HuH-7.5 (cell line): Measurements from ENCODE around the gene CALML3.

Source experiments
- DNase-seq: peaks from one replicate; pipeline ENCODE4 v3.0.0; 2011; ENCODE audit warnings: low spot score

Gene CALML3

DNA sequence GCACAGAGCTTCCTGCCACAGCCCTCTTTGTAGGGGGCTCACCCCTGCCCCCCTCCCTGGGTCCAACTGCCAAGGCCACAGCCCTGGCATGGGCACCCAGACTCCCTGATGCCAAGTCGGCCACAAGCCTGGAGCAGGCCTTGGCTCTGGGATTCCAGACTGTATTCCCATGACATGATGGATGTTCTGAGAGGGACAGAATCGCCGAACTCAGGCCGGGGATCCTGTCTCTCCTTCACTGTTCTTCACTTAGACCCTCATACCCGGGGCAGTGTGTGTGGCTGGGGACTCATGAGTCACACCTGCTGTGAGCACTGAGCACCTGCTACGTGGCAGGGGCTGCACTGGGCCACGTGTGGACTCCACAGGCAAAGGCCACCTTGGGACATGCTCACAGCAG lies 33.3 kb upstream of the CALML3 start:
- no peak for DNase-seq

DNA sequence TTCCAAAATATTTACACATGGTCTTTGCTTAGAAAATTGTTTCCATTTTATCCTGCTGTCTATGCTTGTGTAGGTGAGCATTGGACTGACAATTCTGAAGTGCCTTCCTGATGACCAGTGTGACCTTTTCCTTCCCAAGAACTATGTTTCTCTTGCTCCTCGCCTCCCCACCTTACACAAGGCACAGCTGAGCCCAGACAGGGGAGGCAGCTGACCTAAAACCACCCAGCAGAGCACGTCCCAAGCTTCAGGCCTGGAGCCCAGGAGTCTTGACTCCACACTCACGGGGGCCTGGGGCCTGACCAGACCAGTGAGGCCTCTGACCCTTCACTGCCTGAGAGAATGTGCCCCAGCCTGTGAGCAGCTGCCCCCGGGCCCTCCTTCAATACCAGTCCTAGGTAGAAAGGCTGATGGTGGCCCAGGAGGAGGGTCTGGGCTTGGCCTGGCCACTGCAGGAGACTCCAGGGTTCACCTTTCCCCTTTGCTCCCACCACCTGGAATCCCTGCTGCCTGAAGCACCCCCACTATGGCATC lies 32.4 kb upstream of the CALML3 start:
- DNase-seq: no peak

DNA sequence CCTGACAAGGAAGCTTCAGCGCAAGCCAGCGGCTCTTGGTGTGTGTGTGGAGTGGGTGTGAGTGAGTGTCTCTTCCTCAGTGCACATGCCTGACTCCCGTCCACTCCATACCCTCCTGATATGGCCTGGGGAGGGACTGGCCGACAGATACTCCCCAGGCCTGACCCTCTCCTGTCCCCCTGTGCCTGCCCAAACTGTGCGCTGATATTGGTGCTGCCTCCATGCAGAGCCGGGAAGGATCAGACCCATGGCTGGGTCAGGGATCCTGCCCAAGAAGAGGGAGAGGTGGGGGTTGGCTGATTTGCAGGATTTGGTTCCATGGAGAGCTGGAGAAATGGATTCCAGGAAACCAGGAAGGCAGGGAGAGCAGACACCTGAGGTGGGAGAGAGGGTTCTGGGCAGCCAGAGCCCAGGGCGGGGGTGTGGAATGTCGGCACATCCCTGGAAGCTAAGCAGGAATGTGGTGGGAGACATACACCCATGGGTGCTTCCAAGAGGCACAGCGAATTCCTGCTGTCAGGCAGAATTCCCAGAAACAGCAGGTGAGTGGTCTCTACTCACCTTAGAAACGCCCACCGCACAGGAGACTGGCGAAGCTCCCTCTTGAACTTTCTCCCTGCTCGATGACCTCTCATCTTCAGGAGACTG lies 31.7 kb upstream of the CALML3 start:
- DNase-seq: no peak

DNA sequence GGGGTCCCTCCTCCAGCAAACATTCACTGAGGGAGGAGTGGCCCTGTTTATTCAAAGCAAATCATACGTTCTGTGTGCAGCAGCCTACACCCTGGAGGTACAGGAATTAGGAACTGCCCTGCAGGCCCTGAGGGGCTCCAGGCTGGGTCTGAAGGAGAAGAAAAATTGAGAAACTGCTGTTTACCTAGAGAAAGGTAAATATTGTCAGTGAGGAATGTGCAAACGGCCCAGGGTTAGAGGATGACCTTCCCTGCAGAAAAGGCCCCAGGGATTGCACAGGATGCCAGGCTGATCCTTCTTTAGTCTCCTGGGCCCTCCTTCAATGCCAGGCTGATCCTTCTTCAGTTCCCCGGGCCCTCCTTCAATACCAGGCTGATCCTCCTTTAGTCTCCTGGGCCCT lies 31.1 kb upstream of the CALML3 start:
- DNase-seq: peak; percentile 95

DNA sequence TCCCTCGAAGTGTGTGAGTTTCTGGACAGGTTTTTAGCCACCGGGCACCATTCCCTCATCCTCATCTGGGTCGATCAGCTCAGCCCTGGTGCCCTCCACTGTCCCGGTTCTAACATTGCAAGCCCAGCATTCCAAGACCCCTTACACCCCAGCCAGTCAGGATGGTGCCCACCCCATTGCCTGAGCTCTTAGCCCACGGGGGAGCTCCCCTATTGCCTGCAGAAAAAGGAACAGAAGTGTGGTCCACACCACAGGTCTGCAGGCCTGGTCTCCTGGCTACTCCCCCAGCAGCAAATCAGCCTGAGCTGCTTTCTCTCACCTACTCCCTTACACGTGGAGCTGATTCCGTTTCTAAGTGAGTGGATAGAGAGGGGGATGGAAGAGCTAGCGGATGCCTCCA lies 30.1 kb upstream of the CALML3 start:
- no peak for DNase-seq

DNA sequence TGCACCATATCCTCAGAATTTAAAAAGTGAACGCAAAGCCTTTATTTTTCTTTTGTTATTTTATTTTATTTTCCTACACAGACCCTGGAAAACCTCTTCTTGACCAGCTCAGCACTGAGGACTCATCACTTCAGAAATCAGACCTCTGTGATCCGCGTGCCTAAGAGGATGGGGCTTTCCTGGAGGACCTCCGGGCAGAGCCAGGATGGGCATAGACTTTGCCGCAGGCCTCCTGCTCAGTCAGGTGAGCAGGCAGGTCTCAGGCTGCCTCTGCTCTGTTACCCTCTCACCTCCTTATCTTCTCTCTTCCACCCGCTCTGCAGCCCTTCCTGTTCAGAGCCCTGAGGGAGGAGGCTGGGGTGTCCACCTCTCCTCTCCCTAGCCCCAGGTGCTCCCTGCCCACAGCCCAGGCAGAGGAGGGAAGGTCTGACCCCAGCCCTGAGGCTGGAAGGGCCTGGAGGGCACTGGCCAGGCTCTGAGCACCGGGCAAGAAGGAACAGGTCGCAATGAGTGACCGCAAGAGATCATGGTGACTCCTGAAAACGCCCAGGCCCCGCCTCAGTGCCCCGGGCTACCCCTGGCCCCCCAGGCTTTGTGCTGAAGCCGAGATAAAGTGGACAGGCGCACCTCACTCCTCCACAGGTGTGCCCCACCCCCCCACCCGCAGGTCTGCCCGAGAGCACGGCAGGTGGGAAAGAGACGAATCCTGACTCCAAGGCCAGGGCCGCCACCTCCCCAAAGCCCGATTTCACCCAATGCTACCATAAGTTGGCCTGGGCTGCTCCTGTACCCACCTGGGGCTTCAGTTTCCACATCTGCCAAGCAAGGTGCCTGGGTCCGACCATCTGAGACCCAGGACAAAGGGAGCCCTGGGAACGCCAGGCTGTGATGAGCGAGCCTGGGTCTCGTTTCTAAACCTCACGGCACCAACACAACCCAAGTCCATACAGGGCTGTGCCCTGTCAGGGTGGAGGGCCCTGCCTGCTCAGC lies 28.2 kb upstream of the CALML3 start:
- no peak for DNase-seq

DNA sequence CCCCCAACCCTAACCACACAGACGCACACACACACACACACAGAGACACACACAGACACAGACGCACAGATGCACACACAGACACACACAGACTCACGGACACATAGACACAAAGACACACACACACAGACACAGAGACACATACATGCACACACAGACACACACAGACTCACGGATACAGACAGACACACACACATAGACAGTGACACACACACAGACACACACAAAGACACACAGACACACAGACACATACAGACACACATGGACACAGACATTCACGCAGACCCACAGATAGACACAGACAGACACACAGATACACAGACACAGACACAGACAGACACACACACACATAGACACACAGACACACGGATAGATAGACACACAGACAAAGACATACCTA lies 27.5 kb upstream of the CALML3 start:
- DNase-seq: no peak

DNA sequence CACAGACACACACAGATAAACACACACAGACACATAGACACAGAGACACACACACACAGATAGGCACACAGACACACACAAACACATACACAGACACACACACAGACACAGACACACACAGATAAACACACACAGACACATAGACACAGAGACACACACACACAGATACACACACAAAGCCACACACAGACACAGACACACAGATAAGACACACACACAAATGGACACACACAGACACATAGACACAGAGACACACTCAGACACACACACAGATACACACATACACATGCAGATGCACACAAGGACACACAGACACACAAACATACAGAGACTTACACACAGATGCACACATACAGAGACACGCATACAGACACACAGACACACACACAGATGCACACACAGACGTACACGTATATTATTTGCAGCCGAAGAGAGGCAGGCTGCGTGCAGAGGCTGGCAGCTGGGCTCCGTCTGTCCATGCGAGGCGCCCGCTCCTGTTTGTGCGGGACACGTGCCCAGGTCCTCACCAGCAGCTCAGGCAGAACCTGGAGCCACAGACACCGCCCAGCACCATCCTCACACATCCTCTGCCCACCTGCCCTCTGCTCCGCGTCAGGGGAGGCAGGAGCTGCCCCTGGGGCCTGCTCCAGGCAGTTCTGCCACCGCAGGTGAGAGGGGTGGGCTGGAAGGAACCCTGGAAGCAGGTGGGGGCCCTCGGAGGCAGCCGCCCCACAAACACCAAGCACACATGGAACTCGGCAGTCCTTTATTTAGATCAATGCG lies 26.6 kb upstream of the CALML3 start:
- no peak for DNase-seq

DNA sequence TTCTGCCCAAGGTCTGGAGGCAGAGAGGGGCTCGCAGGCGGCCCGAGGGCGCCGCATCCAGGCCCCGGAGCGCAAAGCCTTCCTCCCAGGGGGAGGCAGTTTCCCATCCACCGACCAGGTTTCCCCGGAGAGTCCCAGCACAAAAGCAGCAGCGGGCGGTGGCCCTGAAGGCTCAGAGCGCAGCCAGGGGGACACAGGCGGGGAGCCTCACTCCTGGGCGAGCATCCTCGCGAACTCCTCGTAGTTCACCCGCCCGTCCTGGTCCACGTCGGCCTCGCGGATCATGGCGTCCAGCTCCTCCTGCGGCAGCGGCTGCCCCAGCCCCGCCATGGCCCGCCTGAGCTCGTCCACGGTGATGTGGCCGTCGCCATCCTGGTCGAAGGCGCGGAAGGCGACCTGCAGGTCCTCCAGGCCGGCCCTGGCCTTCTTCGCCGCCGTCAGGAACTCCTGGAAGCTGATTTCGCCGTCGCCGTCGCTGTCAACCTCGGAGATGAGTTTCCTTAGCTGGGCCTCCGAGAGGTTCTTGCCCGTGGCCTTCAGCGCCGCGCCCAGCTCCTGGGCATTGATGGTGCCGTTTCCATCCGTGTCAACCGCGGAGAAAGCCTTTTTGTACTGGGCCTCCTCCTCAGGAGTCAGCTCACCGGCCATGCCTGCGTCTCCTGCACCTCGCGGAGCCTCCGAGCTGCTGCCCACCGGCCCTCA lies 25.8 kb upstream of the CALML3 start:
- no peak for DNase-seq

DNA sequence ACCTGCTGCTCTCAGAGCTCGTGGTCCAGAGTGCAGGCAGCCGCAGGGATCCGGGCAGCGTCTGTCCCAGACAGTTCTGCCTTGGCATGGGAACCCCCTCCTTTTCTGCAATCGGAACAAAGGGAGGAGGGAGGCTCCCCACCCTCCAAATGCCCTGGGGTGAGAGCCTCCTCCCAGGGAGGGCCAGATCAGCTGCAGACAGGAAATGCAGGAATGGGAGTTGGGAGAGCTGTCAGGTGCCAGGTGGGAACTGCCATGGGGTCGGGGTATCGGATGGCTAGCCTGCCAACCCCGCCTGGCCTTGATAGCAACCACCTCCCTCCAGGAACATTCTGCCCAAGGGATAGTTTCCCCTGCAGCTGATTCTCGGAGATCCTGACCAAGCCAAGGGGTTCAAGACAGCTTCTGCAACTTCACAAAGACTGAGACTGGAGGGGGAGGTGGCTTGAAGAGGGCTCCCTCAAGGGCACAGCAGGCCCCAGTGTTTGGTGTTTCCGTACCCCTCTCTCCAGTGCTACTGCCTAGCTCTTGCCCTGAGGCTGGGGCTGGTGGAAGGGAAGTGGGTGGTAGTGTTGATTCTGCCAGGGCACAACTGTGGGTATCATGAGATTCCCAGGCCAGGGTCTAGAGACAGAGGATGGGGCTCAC lies 25.1 kb upstream of the CALML3 start, which contains the start of gene CALML5:
CALML5 (minus strand) TSS at position 78 of the 648 bp plus-strand sequence. CDS start 132 bp downstream, outside the sequence.
- no peak for DNase-seq

DNA sequence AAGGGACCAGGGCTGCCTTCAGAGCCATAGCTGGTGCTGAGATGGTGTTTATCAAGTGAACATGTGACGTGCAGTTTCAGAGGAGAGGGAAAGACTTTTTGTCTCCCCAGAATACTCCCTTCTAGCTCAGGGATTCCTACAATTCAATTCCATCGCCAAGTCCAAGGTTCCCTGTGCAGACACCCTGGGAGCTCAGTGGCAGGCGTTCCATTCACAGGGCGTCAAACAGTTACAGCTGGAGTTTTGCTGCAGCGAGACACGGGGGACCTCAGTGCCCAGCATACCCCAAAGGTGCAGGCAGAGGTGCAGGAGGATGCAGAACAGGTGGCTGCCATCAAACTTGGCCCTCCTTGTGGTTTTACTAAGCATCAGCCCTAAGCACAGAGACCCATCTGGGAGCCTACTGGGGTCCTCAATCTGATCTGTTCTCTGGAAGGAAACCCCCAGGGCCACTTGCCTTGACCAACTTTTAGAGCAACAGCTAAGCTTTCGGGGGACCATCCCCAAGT lies 24.5 kb upstream of the CALML3 start:
- no peak for DNase-seq

DNA sequence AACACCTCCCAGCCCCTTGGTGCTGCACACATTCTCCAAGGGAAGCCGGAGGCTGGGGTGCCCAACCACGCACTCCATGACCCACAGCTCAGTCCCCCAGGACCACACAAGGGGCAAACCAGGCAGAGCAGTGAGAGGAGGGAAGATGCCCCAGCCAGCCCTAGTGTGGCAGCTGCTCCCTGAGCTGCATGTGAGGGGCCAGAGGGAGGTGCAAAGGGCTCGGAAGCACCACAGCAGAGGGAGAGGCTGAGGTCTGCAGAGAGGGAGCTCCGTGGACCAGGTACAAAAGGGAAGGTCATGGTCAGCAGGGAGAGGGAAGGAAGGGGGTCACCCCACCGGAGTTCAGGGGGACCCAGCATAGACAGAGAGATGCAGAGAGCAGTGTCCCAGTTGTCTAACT lies 23.9 kb upstream of the CALML3 start:
- no peak for DNase-seq

DNA sequence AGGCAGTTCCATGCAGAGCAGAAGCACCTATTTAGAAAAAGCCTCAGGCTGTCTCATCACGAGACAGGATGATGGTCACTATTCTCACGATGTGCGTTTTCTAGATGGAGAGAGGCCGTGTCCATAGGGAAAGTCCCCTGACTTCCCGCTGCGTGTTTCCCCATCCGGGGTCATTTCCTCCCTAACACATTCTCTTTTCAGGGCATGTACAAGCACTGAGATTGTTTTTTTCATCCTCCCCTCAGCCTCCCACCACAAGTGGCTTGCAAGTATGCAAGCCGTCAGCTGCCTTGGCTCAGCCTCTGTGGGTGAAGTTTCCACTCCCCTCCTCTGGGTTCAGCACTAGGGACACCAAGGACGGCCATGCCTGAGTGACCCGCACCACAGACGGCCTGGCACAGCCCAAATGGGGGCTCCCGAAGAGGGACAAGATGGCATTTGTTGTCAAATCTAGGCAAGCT lies 22.7 kb upstream of the CALML3 start:
- no peak for DNase-seq

DNA sequence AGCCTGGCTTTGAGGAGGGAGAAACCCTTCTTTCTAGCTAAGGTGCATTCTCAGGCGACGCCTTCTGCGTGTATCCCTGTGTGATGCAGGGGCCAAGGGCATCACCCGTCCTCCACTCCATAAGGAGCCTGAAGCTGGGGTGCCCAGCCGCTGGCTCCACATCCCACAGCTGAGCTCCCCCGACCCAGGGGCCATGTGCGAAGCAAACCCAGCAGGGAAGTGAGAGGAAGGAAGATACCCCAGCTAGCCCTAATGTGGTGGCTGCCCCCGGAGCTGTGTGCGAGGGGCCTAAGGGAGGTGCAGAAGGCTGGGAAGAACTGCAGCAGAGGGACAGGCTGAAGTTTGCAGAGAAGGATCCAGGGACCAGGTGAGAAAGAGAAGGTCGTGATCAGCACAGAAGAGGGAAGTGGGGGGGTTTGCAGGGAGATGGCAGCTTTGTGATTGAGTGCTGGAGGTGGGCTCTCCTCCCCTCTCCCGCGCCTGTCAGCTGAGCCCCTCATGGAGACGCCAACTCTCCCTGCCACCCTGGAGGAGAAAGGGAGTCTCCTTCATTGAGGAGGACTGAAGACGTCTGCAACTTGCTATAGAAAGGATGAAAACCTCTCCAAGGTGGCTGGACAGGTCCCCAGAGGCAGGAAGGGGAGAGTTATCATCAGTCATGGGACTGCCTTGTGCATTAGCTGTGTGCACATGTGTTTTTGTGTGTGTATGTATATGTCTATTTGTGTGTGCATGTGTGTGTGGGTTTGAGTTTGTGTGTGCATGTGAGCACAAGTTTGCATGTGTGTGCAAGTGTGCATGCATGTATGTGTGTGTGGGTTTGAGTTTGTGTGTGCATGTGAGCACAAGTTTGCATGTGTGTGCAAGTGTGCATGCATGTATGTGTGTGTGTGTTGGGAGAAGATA lies 21.9 kb upstream of the CALML3 start:
- no peak for DNase-seq

DNA sequence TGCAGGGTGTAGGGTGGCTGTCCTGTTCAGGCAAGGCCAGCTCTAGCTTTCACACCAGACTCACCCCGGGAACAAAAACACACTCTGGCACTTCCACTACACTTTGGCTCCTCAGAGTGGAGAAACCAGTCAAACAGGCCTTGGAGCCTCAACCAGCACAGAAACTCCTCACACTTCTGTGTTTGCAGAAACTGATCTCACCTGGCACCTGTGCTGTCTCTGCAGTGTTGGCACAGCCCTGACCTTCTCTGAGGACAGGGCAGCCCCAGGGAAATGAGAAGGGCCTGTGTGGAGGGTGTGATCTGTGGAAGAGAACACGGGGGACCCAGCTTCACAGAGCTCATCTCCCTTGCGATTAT lies 21.3 kb upstream of the CALML3 start:
- DNase-seq: no peak

DNA sequence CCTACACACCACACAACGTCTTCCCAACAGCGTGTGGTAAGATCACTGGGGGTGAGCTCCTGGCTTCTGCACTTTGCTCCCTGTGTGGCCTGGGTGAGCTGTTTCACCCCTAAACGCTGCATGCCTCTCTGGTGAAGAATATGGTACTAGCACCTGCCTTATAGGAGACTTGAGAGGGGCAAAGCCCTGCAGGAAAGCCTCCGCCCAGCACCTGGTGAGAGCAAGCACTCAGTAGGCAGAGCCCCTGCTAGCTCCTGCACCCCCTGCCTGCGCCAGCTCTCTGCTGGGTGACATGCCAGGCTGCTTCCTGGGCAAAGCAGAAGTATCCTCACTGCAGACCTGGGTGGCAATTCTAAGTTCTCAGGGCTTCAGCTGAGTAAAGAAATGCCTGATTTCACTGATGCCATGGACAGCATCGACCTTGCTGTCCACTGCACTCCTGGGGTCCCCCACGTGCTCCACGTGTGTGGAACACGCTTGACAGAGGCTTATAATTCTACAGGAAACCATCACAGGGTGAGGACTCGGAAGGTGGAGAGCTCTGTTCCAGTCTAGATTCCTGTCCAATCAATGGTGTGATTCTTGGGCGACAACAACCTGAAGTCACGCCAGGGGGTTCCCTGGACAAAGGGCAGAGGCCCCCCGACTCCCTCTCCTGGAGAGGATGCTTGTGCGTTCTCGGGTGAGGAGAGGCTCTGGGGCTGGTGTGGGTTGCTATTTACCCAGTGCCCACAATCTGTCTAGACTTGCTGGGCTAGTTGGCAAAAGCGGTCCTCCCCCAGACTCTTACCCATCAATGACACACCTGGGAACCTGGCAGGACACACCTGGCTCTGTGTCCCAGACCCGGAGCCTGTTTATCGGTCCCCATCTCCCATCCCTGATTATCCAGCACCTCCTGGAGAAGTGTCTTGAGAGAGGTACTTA lies 20.4 kb upstream of the CALML3 start:
- no peak for DNase-seq

DNA sequence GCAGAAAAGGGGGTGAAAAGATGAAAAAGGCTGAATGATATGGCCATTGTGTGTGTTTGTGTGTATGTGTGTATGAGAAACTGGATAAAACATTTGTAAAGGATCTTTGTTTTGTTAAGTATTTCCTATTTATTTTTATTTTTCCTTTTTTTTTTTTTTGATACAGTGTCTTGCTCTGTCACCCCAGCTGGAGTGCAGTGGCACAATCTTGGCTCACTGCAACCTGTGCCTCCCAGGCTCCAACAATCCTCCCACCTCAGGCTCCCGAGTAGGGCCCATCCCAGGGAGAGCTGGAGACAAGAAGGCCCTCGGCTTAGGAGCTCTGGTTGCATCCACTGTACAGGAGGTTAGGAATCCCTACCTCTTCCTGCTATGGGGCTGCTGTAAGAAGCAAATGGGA lies 18.5 kb upstream of the CALML3 start:
- no peak for DNase-seq

DNA sequence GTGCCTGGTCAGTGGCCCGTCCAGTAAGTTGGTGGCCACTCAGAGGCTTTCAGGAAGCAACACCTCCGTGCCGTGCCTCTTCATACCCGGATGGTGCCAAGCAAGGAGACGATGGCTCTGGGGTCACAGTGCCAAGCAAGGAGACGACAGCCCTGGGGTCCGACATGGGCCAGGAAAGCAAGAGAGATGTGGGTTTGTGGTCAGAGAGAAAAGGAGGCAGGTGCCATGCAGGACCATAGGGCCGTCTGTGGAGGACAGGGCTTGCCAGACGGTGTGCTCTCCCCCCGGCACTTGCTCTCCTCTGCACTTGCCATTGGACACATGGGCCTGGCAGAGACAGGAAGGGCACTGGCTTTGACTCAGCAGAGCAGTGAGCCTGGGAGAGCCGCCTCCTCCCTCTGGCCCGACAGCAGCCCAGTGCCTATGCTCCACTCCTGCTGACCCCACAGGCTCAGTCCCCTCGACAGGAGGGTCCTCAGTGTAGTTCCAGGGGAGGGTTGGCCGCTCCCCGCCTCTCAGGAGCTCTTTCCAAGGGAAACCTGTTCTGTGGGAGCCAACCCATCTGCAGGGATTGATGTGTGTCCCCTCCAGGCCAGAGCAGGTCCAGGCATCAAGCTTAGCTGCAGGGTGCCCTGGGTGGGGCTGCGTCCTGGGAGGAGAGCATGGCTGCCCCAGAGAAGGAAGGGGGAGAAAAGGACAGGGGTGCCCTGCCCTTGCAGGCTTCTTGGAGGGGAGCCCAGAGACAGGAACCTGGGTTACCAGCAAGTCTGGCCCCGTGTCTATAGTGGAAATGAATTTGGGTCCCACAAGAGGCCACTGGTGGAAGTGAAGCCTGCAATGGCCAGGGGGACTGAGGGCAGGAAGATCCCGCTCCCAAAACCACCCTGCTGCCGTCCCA lies 17.8 kb upstream of the CALML3 start:
- DNase-seq: no peak
